Right atrium auricular region (tissue), 2 donors: ENCODE data around the gene CHST12. TPM values are rescaled to one million over a fixed set of nuclear protein-coding genes. Genes with fewer than 3 reads are reported as not detected.
A peak's percentile ranks its signal among the peaks of the same experiment; 100 is the strongest.

Experiments
- DNase-seq: peaks from one replicate; pipeline ENCODE4 v3.0.0-alpha.2; 2019; ENCODE audit warnings: low spot score
- H3K27ac ChIP-seq, 2 donors: fragments of 200-600 bp; sonication (generic); 1 replicate in 1 of 2; 2 replicates in 1 of 2; pipeline ENCODE4 v1.5.1; 2016 to 2019
- H3K27me3 ChIP-seq, 2 donors: fragments of 200-600 bp; sonication (generic); one replicate each; pipeline versions ENCODE4 v1.5.1 to v1.6.0; 2017 to 2019
- H3K36me3 ChIP-seq: fragments of 200-600 bp; sonication (generic); one replicate; pipeline ENCODE4 v1.5.1; 2016
- H3K4me1 ChIP-seq, 2 donors: fragments of 200-600 bp; sonication (generic); one replicate each; pipeline versions ENCODE4 v1.5.1 to v1.6.0; 2017 to 2019
- H3K4me3 ChIP-seq, 2 donors: fragments of 200-600 bp; sonication (generic); 1 replicate in 1 of 2; 2 replicates in 1 of 2; pipeline ENCODE4 v1.5.1; 2017 to 2019; ENCODE audit warnings: mild to moderate bottlenecking in 1 of 2, moderate library complexity in 1 of 2
- H3K9me3 ChIP-seq, 2 donors: fragments of 200-600 bp; sonication (generic); one replicate each; pipeline ENCODE4 v1.5.1; 2019
- total RNA-seq, 2 donors: library from RNA; depleted of rRNA; stranded (reverse); fragments of >200 nt; gene quantifications; one replicate each; pipeline ENCODE4 v1.1.0, GENCODE V29; 2016
- TF ChIP-seq, protein P1 (sequence below), 2 donors: fragments of 200-600 bp; sonication (generic); IDR thresholded peaks; one replicate each; pipeline ENCODE4 v1.5.1; 2019; ENCODE audit warnings: antibody characterized with exemption in 2 of 2

CHST12 gene
- total RNA-seq, 2 donors from 2014 or later, result 14.2 to 15.0 TPM

GRCh38 chr7:2432910-2433712 lies 29.7 kb downstream of the CHST12 start:
- H3K27ac ChIP-seq, result no peak overlapping the region
- no peak overlapping the region for H3K4me3 ChIP-seq
- no peak for DNase-seq
- peaks cover 21% of the 10 kb centered on the region for H3K36me3 ChIP-seq
- peaks cover 0 to 9% of the 10 kb centered on the region in 2 donors for H3K9me3 ChIP-seq
- TF ChIP-seq, protein P1, sequence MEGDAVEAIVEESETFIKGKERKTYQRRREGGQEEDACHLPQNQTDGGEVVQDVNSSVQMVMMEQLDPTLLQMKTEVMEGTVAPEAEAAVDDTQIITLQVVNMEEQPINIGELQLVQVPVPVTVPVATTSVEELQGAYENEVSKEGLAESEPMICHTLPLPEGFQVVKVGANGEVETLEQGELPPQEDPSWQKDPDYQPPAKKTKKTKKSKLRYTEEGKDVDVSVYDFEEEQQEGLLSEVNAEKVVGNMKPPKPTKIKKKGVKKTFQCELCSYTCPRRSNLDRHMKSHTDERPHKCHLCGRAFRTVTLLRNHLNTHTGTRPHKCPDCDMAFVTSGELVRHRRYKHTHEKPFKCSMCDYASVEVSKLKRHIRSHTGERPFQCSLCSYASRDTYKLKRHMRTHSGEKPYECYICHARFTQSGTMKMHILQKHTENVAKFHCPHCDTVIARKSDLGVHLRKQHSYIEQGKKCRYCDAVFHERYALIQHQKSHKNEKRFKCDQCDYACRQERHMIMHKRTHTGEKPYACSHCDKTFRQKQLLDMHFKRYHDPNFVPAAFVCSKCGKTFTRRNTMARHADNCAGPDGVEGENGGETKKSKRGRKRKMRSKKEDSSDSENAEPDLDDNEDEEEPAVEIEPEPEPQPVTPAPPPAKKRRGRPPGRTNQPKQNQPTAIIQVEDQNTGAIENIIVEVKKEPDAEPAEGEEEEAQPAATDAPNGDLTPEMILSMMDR (IDR thresholded peaks at IDR 0.05), result no peak
- H3K27me3 ChIP-seq, result no peaks in the 10 kb centered on the region
- H3K4me1 ChIP-seq, result peaks cover 0 to 5% of the 10 kb centered on the region in 2 donors

DNA sequence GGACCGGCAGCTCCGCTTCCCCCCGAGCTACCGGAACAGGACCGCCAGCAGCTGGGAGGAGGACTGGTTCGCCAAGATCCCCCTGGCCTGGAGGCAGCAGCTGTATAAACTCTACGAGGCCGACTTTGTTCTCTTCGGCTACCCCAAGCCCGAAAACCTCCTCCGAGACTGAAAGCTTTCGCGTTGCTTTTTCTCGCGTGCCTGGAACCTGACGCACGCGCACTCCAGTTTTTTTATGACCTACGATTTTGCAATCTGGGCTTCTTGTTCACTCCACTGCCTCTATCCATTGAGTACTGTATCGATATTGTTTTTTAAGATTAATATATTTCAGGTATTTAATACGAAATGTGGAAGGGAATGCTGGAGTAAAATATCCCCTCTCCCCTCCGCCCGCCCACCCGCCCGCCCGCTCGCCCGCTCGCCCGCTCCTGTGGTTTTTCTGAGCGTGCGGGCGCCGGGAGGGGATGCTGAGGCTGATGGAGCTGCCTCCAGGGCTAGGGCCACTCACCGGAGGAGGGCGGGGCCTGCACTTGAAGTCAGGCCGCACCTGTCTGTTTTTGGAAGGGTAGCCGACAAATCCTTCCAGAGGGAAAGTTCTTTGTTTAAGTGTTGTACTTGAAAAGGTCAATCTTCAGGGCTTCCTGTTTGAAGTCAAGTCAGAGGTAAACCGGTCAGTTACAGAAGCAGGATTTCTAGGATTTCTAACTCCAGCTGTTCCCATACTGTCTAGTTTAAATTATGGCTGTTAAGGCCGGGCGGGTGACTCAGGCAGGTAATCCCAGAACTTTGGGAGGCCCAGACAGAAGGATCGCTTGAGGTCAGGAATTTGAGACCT lies 30.5 kb downstream of the CHST12 start:
- H3K4me3 ChIP-seq, result no peak overlapping the region
- H3K9me3 ChIP-seq, result peaks cover 0 to 9% of the 10 kb centered on the region in 2 donors
- H3K4me1 ChIP-seq, result peaks cover 0 to 14% of the 10 kb centered on the region in 2 donors
- H3K27ac ChIP-seq, result no peak overlapping the region
- TF ChIP-seq, protein P1 (IDR thresholded peaks at IDR 0.05), result no peak
- H3K36me3 ChIP-seq, result peaks cover 21% of the 10 kb centered on the region
- H3K27me3 ChIP-seq, result no peaks in the 10 kb centered on the region
- DNase-seq, result no peak

DNA sequence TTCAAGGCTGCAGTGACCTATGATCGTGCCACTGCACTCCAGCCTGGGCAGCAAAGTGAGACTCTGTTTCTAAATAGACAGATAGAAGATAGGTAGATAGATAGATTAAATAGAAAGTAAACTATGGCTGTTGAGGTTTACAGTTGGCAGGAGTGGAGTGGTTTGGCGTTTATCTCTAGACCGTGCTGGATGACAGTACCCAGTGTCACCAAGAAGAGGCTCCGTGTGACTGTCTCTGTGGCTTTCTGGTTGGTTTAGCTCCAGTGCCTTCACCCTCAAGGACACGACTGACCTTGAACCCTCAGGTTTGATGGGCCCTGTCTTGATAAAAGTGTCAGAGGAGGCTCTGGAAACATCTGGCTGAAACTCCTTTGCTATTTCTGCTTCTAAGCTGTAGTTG lies 31.7 kb downstream of the CHST12 start:
- no peak overlapping the region for H3K4me3 ChIP-seq
- H3K9me3 ChIP-seq, result peaks cover 0 to 9% of the 10 kb centered on the region in 2 donors
- DNase-seq, result no peak
- H3K36me3 ChIP-seq, result peaks cover 21% of the 10 kb centered on the region
- H3K27me3 ChIP-seq, result no peaks in the 10 kb centered on the region
- peaks cover 0 to 18% of the 10 kb centered on the region in 2 donors for H3K4me1 ChIP-seq
- peak overlapping the region in 1 of 2 donors; percentile 42 for H3K27ac ChIP-seq
- TF ChIP-seq, protein P1 (IDR thresholded peaks at IDR 0.05), result no peak

- peaks cover 0 to 29% of the 10 kb centered on the region in 2 donors for H3K4me1 ChIP-seq
- no peaks in the 10 kb centered on the region for H3K27me3 ChIP-seq
- DNase-seq, result no peak
- H3K4me3 ChIP-seq, result no peak overlapping the region
- H3K36me3 ChIP-seq, result peaks cover 21% of the 10 kb centered on the region
- H3K27ac ChIP-seq, result peak overlapping the region in 1 of 2 donors; percentile 42
- peaks cover 0 to 1% of the 10 kb centered on the region in 2 donors for H3K9me3 ChIP-seq
- TF ChIP-seq, protein P1 (IDR thresholded peaks at IDR 0.05), result no peak
Observed at GRCh38 chr7:2436341-2437104, 33.1 kb downstream of the CHST12 start.

- Histone ChIP-seq H3K4me1 (peaks cover 0 to 29% of the 10 kb centered on the region in 2 donors), H3K27me3 (no peaks in the 10 kb centered on the region), H3K36me3 (peaks cover 21% of the 10 kb centered on the region), H3K27ac (no peak overlapping the region), H3K9me3 (no peaks in the 10 kb centered on the region), H3K4me3 (no peak overlapping the region)
- TF ChIP-seq, protein P1 (IDR thresholded peaks at IDR 0.05), result no peak
- DNase-seq, result no peak
Observed at GRCh38 chr7:2437136-2437535, 33.7 kb downstream of the CHST12 start.
